HepG2 (cell line): ENCODE results near the gene YTHDF1. TPM values are rescaled to one million over a fixed set of nuclear protein-coding genes. Genes with fewer than 3 reads are reported as not detected.

Experiments
- DMAP1 ChIP-seq: IDR thresholded peaks from 2 replicates; pipeline ENCODE4 v1.6.1; 2016
- ETV5 ChIP-seq: IDR thresholded peaks from 2 replicates; pipeline ENCODE4 v1.6.1; 2018; ENCODE audit warnings: missing biosample characterization, missing genetic modification reagents, inconsistent platforms, borderline replicate concordance
- FLYWCH1 ChIP-seq: sonication (generic); formaldehyde crosslinking; IDR thresholded peaks from 2 replicates; pipeline ENCODE4 v1.8.1; 2023; ENCODE audit warnings: mild to moderate bottlenecking, missing genetic modification reagents
- HDAC2 ChIP-seq: sonication (generic); formaldehyde crosslinking; IDR thresholded peaks from 2 replicates; pipeline ENCODE4 v1.4.0; 2020; ENCODE audit warnings: missing genetic modification reagents
- HIVEP1 ChIP-seq: sonication (generic); formaldehyde crosslinking; IDR thresholded peaks from 2 replicates; pipeline ENCODE4 v1.4.0; 2020; ENCODE audit warnings: mild to moderate bottlenecking, missing genetic modification reagents
- MBD4 ChIP-seq: IDR thresholded peaks from 2 replicates; pipeline ENCODE4 v1.6.1; 2012; ENCODE audit warnings: low read length, inconsistent platforms, borderline replicate concordance
- ONECUT2 ChIP-seq: sonication (generic); formaldehyde crosslinking; IDR thresholded peaks from 2 replicates; pipeline ENCODE4 v1.4.0; 2020; ENCODE audit warnings: missing genetic modification reagents
- RARG ChIP-seq: sonication (generic); formaldehyde crosslinking; IDR thresholded peaks from 2 replicates; pipeline ENCODE4 v1.4.0; 2020; ENCODE audit warnings: low read depth, mild to moderate bottlenecking, missing genetic modification reagents
- YEATS4 ChIP-seq: sonication (generic); formaldehyde crosslinking; IDR thresholded peaks from 2 replicates; pipeline ENCODE4 v1.4.0; 2020; ENCODE audit warnings: missing genetic modification reagents, borderline replicate concordance
- ZNF749 ChIP-seq: sonication (generic); formaldehyde crosslinking; IDR thresholded peaks from 2 replicates; pipeline ENCODE4 v1.8.0; 2022; ENCODE audit warnings: mild to moderate bottlenecking, missing genetic modification reagents, moderate library complexity, borderline replicate concordance
- ZNF788 ChIP-seq: sonication (generic); formaldehyde crosslinking; IDR thresholded peaks from 2 replicates; pipeline ENCODE4 v1.5.0; 2020; ENCODE audit warnings: mild to moderate bottlenecking, missing genetic modification reagents, borderline replicate concordance
- polyA plus RNA-seq, 8 experiments: library from polyadenylated mRNA; depleted of rRNA in 3 of 8; stranded (reverse) in 7 of 8; unstranded in 1 of 8; fragments of >200 nt; fragmentation: Illumina TruSeq in 4 of 8; extraction: Trizol in 4 of 8; gene quantifications; 2 replicates each; pipeline versions ENCODE4 v1.2.1 to v1.2.3, GENCODE V29; 2011 to 2016; ENCODE audit warnings: low read depth in 4 of 8, missing spikeins in 1 of 8, mixed read lengths in 1 of 8; ENCODE audit not compliant: insufficient read depth in 1 of 8
- total RNA-seq, 5 experiments: library from RNA; depleted of rRNA; stranded (reverse); fragments of >200 nt; fragmentation: Illumina TruSeq; extraction: Trizol; gene quantifications; 2 replicates each; pipeline ENCODE4 v1.2.3, GENCODE V29; 2016; ENCODE audit warnings: low read depth in 1 of 5
- TF ChIP-seq, protein P1 (sequence below): sonication (generic); formaldehyde crosslinking; IDR thresholded peaks from 2 replicates; pipeline ENCODE4 v1.4.0; 2020; ENCODE audit warnings: missing genetic modification reagents, mild to moderate bottlenecking, borderline replicate concordance
- TF ChIP-seq, protein P2 (sequence below): sonication (generic); formaldehyde crosslinking; IDR thresholded peaks from 2 replicates; pipeline ENCODE4 v1.4.0; 2020; ENCODE audit warnings: mild to moderate bottlenecking, missing genetic modification reagents
- TF ChIP-seq, protein P3 (sequence below): IDR thresholded peaks from 2 replicates; pipeline ENCODE4 v1.4.0; 2020; ENCODE audit warnings: mild to moderate bottlenecking, missing genetic modification reagents
- TF ChIP-seq, protein P4 (sequence below): sonication (generic); formaldehyde crosslinking; IDR thresholded peaks from 2 replicates; pipeline ENCODE4 v1.4.0; 2020; ENCODE audit warnings: mild to moderate bottlenecking, missing genetic modification reagents, borderline replicate concordance
- TF ChIP-seq, protein P5 (sequence below): sonication (generic); formaldehyde crosslinking; IDR thresholded peaks from 2 replicates; pipeline ENCODE4 v1.4.0; 2020; ENCODE audit warnings: mild to moderate bottlenecking, missing genetic modification reagents

Gene YTHDF1
- total and polyA plus RNA-seq, 2 of the 13 experiments (the other 11 are each of a cell fraction or from before 2014, with no cell fraction given): 34.5 to 37.7 TPM

DNA sequence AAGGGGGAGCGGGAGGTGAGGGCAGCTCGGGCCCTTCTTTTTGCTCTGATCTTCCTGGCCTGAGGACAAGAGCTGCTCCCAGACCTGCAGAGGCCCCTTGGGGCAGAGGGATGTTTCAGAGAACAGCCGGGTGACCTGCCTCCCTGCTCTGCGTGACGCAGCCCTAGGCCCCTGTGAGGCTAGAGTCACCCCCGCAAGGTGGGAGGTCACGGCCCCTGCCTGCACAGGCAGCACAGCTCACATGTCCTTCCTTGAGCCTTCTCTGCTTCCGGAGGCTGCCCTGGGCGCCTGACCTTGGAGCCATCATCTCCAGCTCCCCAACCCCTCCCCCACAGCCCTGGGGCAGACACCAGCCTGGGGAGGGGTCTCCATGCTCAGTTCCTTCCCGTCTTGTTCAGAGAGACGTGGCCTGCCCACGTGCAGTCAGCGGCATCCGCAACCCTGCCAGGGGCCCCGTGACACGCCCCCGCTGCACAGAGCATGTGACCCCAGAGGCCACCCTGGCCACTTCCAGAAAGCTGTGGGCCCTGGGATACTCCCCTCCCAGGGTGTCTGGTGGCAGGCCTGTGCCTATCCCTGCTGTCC, 19.6 kb upstream of the YTHDF1 start, which contains the start of gene BIRC7 (continued):
- TF ChIP-seq ZNF749 (CRISPR knock-in tag) (no peak; the same call in 1 of the 2 replicates), ZNF788 (CRISPR knock-in tag) (no peak), DMAP1 (CRISPR knock-in tag) (0 out of 2 replicates have a peak, but pooled peaks have one; percentile 38), ONECUT2 (CRISPR knock-in tag) (no peak), RARG (CRISPR knock-in tag) (no peak), ETV5 (peak; percentile 85; the same call in 1 of the 2 replicates), HDAC2 (CRISPR knock-in tag) (peak; percentile 55; the same call in 1 of the 2 replicates), MBD4 (no peak), FLYWCH1 (CRISPR knock-in tag) (no peak), HIVEP1 (CRISPR knock-in tag) (0 out of 2 replicates have a peak, but pooled peaks have one; percentile 59), YEATS4 (0 out of 2 replicates have a peak, but pooled peaks have one; percentile 26)
- TF ChIP-seq, protein P1, sequence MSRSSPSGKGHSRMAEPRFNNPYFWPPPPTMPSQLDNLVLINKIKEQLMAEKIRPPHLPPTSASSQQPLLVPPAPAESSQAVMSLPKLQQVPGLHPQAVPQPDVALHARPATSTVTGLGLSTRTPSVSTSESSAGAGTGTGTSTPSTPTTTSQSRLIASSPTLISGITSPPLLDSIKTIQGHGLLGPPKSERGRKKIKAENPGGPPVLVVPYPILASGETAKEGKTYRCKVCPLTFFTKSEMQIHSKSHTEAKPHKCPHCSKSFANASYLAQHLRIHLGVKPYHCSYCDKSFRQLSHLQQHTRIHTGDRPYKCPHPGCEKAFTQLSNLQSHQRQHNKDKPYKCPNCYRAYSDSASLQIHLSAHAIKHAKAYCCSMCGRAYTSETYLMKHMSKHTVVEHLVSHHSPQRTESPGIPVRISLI (CRISPR knock-in tag): no peak
- TF ChIP-seq, protein P2, sequence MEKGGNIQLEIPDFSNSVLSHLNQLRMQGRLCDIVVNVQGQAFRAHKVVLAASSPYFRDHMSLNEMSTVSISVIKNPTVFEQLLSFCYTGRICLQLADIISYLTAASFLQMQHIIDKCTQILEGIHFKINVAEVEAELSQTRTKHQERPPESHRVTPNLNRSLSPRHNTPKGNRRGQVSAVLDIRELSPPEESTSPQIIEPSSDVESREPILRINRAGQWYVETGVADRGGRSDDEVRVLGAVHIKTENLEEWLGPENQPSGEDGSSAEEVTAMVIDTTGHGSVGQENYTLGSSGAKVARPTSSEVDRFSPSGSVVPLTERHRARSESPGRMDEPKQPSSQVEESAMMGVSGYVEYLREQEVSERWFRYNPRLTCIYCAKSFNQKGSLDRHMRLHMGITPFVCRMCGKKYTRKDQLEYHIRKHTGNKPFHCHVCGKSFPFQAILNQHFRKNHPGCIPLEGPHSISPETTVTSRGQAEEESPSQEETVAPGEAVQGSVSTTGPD (CRISPR knock-in tag): no peak
- TF ChIP-seq, protein P3, sequence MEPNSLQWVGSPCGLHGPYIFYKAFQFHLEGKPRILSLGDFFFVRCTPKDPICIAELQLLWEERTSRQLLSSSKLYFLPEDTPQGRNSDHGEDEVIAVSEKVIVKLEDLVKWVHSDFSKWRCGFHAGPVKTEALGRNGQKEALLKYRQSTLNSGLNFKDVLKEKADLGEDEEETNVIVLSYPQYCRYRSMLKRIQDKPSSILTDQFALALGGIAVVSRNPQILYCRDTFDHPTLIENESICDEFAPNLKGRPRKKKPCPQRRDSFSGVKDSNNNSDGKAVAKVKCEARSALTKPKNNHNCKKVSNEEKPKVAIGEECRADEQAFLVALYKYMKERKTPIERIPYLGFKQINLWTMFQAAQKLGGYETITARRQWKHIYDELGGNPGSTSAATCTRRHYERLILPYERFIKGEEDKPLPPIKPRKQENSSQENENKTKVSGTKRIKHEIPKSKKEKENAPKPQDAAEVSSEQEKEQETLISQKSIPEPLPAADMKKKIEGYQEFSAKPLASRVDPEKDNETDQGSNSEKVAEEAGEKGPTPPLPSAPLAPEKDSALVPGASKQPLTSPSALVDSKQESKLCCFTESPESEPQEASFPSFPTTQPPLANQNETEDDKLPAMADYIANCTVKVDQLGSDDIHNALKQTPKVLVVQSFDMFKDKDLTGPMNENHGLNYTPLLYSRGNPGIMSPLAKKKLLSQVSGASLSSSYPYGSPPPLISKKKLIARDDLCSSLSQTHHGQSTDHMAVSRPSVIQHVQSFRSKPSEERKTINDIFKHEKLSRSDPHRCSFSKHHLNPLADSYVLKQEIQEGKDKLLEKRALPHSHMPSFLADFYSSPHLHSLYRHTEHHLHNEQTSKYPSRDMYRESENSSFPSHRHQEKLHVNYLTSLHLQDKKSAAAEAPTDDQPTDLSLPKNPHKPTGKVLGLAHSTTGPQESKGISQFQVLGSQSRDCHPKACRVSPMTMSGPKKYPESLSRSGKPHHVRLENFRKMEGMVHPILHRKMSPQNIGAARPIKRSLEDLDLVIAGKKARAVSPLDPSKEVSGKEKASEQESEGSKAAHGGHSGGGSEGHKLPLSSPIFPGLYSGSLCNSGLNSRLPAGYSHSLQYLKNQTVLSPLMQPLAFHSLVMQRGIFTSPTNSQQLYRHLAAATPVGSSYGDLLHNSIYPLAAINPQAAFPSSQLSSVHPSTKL (CRISPR knock-in tag): peak; percentile 55
- TF ChIP-seq, protein P4, sequence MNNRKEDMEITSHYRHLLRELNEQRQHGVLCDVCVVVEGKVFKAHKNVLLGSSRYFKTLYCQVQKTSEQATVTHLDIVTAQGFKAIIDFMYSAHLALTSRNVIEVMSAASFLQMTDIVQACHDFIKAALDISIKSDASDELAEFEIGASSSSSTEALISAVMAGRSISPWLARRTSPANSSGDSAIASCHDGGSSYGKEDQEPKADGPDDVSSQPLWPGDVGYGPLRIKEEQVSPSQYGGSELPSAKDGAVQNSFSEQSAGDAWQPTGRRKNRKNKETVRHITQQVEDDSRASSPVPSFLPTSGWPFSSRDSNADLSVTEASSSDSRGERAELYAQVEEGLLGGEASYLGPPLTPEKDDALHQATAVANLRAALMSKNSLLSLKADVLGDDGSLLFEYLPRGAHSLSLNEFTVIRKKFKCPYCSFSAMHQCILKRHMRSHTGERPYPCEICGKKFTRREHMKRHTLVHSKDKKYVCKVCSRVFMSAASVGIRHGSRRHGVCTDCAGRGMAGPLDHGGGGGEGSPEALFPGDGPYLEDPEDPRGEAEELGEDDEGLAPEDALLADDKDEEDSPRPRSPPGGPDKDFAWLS (CRISPR knock-in tag): no peak
- TF ChIP-seq, protein P5, sequence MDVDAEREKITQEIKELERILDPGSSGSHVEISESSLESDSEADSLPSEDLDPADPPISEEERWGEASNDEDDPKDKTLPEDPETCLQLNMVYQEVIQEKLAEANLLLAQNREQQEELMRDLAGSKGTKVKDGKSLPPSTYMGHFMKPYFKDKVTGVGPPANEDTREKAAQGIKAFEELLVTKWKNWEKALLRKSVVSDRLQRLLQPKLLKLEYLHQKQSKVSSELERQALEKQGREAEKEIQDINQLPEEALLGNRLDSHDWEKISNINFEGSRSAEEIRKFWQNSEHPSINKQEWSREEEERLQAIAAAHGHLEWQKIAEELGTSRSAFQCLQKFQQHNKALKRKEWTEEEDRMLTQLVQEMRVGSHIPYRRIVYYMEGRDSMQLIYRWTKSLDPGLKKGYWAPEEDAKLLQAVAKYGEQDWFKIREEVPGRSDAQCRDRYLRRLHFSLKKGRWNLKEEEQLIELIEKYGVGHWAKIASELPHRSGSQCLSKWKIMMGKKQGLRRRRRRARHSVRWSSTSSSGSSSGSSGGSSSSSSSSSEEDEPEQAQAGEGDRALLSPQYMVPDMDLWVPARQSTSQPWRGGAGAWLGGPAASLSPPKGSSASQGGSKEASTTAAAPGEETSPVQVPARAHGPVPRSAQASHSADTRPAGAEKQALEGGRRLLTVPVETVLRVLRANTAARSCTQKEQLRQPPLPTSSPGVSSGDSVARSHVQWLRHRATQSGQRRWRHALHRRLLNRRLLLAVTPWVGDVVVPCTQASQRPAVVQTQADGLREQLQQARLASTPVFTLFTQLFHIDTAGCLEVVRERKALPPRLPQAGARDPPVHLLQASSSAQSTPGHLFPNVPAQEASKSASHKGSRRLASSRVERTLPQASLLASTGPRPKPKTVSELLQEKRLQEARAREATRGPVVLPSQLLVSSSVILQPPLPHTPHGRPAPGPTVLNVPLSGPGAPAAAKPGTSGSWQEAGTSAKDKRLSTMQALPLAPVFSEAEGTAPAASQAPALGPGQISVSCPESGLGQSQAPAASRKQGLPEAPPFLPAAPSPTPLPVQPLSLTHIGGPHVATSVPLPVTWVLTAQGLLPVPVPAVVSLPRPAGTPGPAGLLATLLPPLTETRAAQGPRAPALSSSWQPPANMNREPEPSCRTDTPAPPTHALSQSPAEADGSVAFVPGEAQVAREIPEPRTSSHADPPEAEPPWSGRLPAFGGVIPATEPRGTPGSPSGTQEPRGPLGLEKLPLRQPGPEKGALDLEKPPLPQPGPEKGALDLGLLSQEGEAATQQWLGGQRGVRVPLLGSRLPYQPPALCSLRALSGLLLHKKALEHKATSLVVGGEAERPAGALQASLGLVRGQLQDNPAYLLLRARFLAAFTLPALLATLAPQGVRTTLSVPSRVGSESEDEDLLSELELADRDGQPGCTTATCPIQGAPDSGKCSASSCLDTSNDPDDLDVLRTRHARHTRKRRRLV (CRISPR knock-in tag): no peak
